Muscle of back (tissue), 11 donors: ENCODE measurements around the gene KRTAP12-2. TPM values are rescaled to one million over a fixed set of nuclear protein-coding genes. Genes with fewer than 3 reads are reported as not detected.
"Not testable (repeated sequence)": the region's sequence is repeated elsewhere in the genome, so short reads cannot be mapped to it uniquely, and the experiment has no call there.

Experiments
- DNase-seq, 3 donors: peaks; one replicate each; pipeline versions ENCODE4 v3.0.0 to v3.0.0-alpha.2; 2013
- polyA plus RNA-seq, 10 donors: library from polyadenylated mRNA; unstranded; fragments of 120-200 nt; gene quantifications; one replicate each; pipeline ENCODE4 v1.2.1, GENCODE V29; 2013; ENCODE audit not compliant: insufficient read length in 10 of 10

KRTAP12-2 gene
- polyA plus RNA-seq, 10 donors = not detected

- not testable (repeated sequence) for DNase-seq
Measured at GRCh38 chr21:44685050-44685449, 18.3 kb upstream of the KRTAP12-2 start.

DNA sequence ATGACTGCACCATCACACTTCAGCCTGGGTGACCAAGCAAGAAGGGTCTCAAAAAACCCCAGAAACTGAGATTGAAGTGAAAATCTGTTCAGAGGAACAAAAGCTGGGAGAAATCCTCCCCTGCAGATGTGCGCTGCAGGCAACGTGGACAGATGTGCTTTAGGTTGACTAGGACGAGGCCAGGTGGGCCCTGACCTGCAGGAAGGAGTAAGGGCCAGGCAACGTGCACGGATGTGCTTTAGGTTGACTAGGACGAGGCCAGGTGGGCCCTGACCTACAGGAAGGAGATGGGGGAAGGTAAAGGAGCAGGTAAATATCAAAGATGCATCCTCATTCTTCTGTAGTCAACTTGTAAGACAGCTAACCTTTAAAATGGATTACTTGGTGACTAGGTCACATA is 17.8 kb upstream of the KRTAP12-2 start:
- DNase-seq = no peak

- no peak for DNase-seq
Measured at GRCh38 chr21:44684077-44684476, 17.4 kb upstream of the KRTAP12-2 start.

- no peak for DNase-seq
Measured at GRCh38 chr21:44682580-44683151, 15.9 kb upstream of the KRTAP12-2 start.

DNA sequence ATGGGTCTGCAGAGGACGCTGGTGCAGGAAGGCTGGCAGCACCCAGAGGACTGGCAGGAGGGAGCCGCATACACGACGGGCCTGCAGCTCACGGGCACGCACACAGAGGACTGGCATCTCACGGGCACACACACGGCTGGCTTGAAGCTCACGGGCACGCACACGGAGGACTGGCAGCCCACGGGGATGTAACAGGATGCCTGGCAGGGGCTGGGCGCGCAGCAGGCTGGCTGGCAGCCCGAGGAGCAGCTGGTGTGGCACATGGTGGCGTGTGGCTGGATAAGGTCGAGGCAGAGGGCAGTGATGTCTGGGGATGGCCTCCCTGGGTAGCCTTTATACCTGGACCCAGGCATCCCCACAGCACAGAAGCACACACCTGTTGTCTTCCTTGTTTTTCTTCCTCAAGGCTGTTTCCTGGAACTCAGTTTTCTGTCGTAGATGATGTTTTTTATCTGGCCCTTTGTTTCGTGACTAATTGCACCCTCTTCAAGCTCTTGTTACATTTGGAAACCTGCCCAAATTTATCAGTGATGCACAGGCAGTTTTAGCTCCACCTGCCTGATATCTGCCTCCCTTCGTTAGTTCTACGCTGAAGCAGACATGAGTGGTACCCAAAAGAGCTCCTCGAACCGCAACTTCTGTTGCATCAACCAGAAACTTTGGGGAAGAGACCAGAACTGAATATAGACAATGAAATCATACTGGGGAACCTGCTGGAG is 15.3 kb upstream of the KRTAP12-2 start, which contains the start of gene KRTAP12-1:
TSS of gene KRTAP12-1 (minus strand) at position 303 of the 719 bp plus-strand sequence. CDS start at position 263, 40 bp downstream.
- no peak for DNase-seq

DNA sequence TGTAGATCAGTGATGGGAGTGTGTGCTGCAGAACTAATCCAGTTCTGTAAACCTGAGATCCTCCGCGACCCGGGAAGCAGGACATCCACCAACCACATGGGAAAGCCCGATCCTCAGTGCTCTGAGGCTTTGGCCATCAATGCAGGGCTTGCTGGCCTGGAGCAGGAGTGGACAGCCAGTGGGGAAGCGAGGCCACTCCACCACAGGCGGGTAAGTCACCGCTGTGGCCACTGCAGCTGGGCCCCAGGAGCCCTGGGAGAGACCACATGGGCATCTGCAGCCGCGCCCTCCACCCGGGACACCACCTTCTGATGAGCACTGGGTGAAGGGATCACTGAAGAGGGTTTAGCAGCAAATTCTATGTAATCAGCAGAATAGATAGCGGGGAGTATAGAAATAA is 14.4 kb upstream of the KRTAP12-2 start:
- no peak for DNase-seq

- DNase-seq = no peak
Measured at GRCh38 chr21:44677881-44678280, 11.2 kb upstream of the KRTAP12-2 start.

DNA sequence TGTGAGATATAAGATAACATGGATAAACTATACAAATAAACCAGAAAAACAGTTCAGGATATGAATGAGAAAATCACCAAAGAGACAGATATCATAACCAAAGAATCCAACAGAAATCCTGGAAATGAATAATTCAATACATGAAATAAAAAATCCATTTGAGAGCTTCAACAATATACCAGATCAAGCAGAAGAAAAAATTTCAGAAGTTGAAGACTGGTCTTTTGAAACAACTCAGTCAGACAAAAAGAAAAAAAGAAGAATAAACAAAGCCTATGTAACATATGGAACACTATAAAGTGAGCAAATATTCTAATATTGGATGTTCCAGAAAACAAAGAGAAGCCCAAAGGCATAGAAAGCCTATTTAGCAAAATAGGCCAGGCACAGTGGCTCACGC is 5.2 kb upstream of the KRTAP12-2 start:
- DNase-seq = no peak

- DNase-seq = no peak
Measured at GRCh38 chr21:44670642-44671432, 4.1 kb upstream of the KRTAP12-2 start.

- DNase-seq = no peak
Measured at GRCh38 chr21:44667612-44668011, 885 bp upstream of the KRTAP12-2 start.

- no peak for DNase-seq
Measured at GRCh38 chr21:44664691-44665090, 2.0 kb downstream of the KRTAP12-2 start.

DNA sequence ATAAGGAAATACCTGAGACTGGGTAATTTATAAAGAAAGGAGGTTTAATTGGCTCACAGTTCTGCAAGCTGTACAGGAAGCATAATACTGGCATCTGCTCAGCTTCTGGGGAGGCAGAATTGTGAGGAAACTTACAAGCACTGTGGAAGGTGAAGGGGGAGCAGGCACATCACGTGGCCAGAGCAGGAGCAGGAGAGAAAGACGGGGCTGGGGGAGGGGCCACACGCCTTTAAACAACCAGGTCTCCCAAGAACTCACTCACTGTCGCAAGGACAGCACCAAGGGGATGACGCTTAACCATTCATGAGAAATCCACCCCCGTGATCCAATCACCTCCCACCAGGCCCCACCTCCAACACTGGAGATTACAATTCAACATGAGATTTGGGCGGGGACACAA is 5.2 kb downstream of the KRTAP12-2 start:
- not testable (repeated sequence) for DNase-seq

- DNase-seq = no peak
Measured at GRCh38 chr21:44658913-44659595, 7.7 kb downstream of the KRTAP12-2 start.

- no peak for DNase-seq
Measured at GRCh38 chr21:44658541-44658910, 8.2 kb downstream of the KRTAP12-2 start.

DNA sequence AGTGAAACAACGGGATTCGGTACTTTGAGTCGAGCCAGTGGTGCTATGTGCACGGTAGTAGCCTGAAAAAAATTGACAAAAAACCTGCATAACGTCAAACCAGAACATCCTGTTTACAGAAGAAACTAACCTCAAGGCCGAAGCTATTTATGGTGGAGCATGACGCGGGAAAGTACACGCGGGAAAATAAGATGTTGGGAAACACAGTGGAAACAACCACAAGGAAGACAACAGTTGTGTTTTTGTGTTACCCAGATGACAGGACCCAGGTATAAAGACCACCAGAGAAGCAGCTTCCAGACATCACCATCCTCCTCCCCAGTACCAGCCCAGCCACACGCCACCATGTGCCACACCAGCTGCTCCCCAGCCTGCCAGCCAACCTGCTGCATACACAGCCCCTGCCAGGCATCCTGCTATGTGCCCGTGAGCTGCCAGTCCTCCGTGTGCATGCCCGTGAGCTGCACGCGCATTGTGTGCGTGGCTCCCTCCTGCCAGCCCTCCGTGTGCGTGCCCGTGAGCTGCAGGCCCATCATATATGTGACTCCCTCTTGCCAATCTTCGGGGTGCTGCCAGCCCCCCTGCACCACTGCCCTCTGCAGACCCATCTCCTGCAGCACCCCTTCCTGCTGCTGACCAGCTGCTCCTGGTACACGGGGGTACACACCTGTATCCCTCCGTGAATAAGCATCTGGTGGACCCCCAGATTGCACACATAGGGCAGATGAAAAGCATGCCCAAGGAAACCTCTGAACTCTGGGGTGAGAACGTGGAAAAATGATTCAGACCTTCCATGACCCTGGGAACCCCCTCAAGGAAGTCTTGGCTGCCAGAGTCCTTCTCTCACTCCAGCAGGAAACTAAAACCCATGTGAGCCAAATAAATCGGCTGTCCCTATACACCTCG is 8.8 kb downstream of the KRTAP12-2 start, which contains the start of gene KRTAP12-3:
TSS of gene KRTAP12-3 (plus strand) at position 298 of the 906 bp plus-strand sequence. CDS start at position 346, 48 bp downstream.
- DNase-seq = no peak

DNA sequence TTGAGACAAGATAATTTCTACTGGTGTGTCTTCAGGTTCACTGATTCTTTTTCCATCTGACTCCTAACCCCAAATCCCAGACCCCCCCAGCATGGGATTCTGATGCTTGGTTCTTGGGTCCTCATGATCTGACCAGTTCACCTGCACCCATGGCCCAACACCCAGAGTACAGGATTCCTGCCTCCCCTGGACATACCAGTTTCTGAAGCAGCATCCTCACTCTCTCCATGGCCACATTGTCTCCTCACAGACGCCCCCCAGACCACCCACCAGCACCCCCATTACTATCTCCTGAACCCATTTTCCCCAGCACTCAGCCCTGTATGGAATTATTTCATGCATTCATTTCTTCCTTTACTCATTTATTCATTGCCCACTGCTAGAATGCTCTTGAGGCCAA is 9.9 kb downstream of the KRTAP12-2 start:
- no peak for DNase-seq

GRCh38 chr21:44654576-44655175 is 12.1 kb downstream of the KRTAP12-2 start, which contains the start of gene KRTAP12-4:
Gene KRTAP12-4, minus strand, starts transcription at chr21:44654659. Its CDS starts 45 bp downstream, at chr21:44654614.
- DNase-seq = no peak

- no peak for DNase-seq
Measured at GRCh38 chr21:44653656-44654575, 12.8 kb downstream of the KRTAP12-2 start.

DNA sequence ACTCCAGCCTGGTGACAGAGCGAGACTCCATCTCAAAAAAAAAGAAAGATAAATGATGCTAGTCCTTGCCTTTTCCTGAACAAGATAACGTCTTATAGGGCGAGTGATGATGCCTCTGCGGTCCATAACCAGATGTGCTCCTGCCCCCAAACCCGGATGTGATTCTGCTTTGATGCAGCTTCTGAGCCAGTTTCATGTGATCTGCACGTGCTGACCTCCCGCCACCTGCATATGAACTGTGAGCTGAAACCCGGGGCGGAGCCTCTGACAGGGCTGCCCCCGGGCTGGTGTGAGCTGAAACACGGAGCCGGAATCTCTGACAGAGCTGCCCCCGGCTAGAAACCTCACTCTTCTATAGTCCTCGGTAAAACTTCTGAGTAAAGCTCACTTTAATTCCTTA is 13.6 kb downstream of the KRTAP12-2 start:
- DNase-seq = no peak
